Measurements from ENCODE around the gene DEFB112. TPM values are rescaled to one million over a fixed set of nuclear protein-coding genes. Genes with fewer than 3 reads are reported as not detected.

Gene DEFB112
- total RNA-seq (2021) = not detected in 2 replicates
- Bru-seq, nascent RNA = not detected
- BruChase-seq, experiment 1, labeled RNA remaining after a 2-hour chase = not detected
- BruChase-seq, experiment 2, labeled RNA remaining after a 6-hour chase = not detected
- long read RNA-seq = 0 reads

GRCh38 chr6:50049829-50050228, at the start of gene DEFB112:
DEFB112 (minus strand) TSS chr6:50049929; CDS start chr6:50049869, 60 bp downstream.
- no peak within 1 kb of the TSS for H2AFZ ChIP-seq
- H3K9me3 ChIP-seq (ENCODE audit: insufficient read depth, low read depth) = no peaks in the 10 kb centered on the region
- no peaks in the 10 kb centered on the region for H3K4me1 ChIP-seq (replicated peaks; ENCODE audit: insufficient read depth)
- H3F3A ChIP-seq (ENCODE audit: insufficient read depth, low read depth) = no peaks in the 10 kb centered on the region
- no peaks in the 10 kb centered on the region for H3K36me3 ChIP-seq (ENCODE audit: low read depth)
- POLR2A ChIA-PET (ENCODE audit: unreplicated experiment) = no interaction called here
- no peaks in the 10 kb centered on the region for H3K27me3 ChIP-seq (ENCODE audit: insufficient read depth, low read depth)
- no peaks in the 10 kb centered on the region for H3K9me2 ChIP-seq (ENCODE audit: insufficient read depth)
- CTCF ChIA-PET = no interaction called here
- H3K4me2 ChIP-seq = no peak within 1 kb of the TSS
- DNase-seq = no peak
- no TSS peak for BruUV-seq (replicated peaks)
- H4K20me1 ChIP-seq (ENCODE audit: insufficient read depth) = no peaks in the 10 kb centered on the region
- TF ChIP-seq CTCF (conservative IDR thresholded peaks at IDR 0.05) = no peak
- H3K4me3 ChIP-seq = no peak within 1 kb of the TSS
- no peak within 1 kb of the TSS for H3K27ac ChIP-seq
- no peaks in the 10 kb centered on the region for H3K79me2 ChIP-seq (ENCODE audit: low read depth)
- intact Hi-C loops (cut with micrococcal nuclease; ENCODE audit: unreplicated experiment) = no loop called here

- no TSS peak for BruUV-seq (replicated peaks)
- intact Hi-C loops (cut with micrococcal nuclease; ENCODE audit: unreplicated experiment) = no loop called here
- Histone ChIP-seq H3K4me3 (no peak overlapping the region), H3K36me3 (ENCODE audit: low read depth) (no peaks in the 10 kb centered on the region), H2AFZ (no peak overlapping the region), H3K4me2 (no peak overlapping the region), H3K27ac (no peak overlapping the region), H3K27me3 (ENCODE audit: insufficient read depth, low read depth) (no peaks in the 10 kb centered on the region), H3F3A (ENCODE audit: insufficient read depth, low read depth) (no peaks in the 10 kb centered on the region), H3K9me3 (ENCODE audit: insufficient read depth, low read depth) (no peaks in the 10 kb centered on the region), H3K79me2 (ENCODE audit: low read depth) (no peaks in the 10 kb centered on the region), H3K9me2 (ENCODE audit: insufficient read depth) (no peaks in the 10 kb centered on the region), H4K20me1 (ENCODE audit: insufficient read depth) (no peaks in the 10 kb centered on the region; the same call in 1 of the 2 replicates), H3K4me1 (replicated peaks; ENCODE audit: insufficient read depth) (no peaks in the 10 kb centered on the region)
- DNase-seq = no peak
- CTCF ChIA-PET = no interaction called here
- POLR2A ChIA-PET (ENCODE audit: unreplicated experiment) = interaction anchor here (0.6 kb wide), 1 partner anchor 504 kb away, joined by 4 read pairs; no protein-coding TSS in a partner anchor
- TF ChIP-seq CTCF (conservative IDR thresholded peaks at IDR 0.05) (no peak), EZH2 (IDR thresholded peaks at IDR 0.05; ENCODE audit: low read depth) (no peak)
Measured at GRCh38 chr6:50098641-50098993, 48.9 kb upstream of the DEFB112 start.

GRCh38 chr6:50097966-50098640, 48.4 kb upstream of the DEFB112 start:
- CTCF ChIA-PET = no interaction called here
- POLR2A ChIA-PET (ENCODE audit: unreplicated experiment) = interaction anchor here (0.6 kb wide), 1 partner anchor 505 kb away, joined by 4 read pairs; no protein-coding TSS in a partner anchor

More at GRCh38 chr6:50097966-50098640, 48.4 kb upstream of the DEFB112 start:
- intact Hi-C loops (cut with micrococcal nuclease; ENCODE audit: unreplicated experiment) = no loop called here
- Histone ChIP-seq H3K36me3 (ENCODE audit: low read depth) (no peaks in the 10 kb centered on the region), H3K79me2 (ENCODE audit: low read depth) (no peaks in the 10 kb centered on the region), H3F3A (ENCODE audit: insufficient read depth, low read depth) (no peaks in the 10 kb centered on the region), H3K27me3 (ENCODE audit: insufficient read depth, low read depth) (no peaks in the 10 kb centered on the region), H2AFZ (no peak overlapping the region), H3K4me3 (no peak overlapping the region), H3K9me2 (ENCODE audit: insufficient read depth) (no peaks in the 10 kb centered on the region), H4K20me1 (ENCODE audit: insufficient read depth) (no peaks in the 10 kb centered on the region; the same call in 1 of the 2 replicates), H3K9me3 (ENCODE audit: insufficient read depth, low read depth) (no peaks in the 10 kb centered on the region), H3K27ac (no peak overlapping the region), H3K4me2 (no peak overlapping the region), H3K4me1 (replicated peaks; ENCODE audit: insufficient read depth) (no peaks in the 10 kb centered on the region)
- no peak for TF ChIP-seq EZH2 (IDR thresholded peaks at IDR 0.05; ENCODE audit: low read depth)
- no peak for TF ChIP-seq CTCF (conservative IDR thresholded peaks at IDR 0.05)
- no TSS peak for BruUV-seq (replicated peaks)
- DNase-seq = no peak
